ENCODE results near the gene ARHGAP22. TPM values are rescaled to one million over a fixed set of nuclear protein-coding genes. Genes with fewer than 3 reads are reported as not detected.

Gene ARHGAP22
- 10 to 100 TPM in 2 of 4 donors, 1 to 10 TPM in 2; 3.2 to 24.0 (median 9.9) TPM for total RNA-seq

GRCh38 chr10:48604991-48605508 is at the start of gene ARHGAP22:
Gene ARHGAP22 (minus strand): TSS chr10:48605073. CDS start chr10:48604796, 277 bp downstream.
- DNase-seq (ENCODE audit: low spot score) (peak; percentile 37), ATAC-seq (ENCODE audit: low FRiP score) (peak; percentile 82)
- no peak for TF ChIP-seq CTCF (IDR thresholded peaks at IDR 0.05)

- TF ChIP-seq CTCF (IDR thresholded peaks at IDR 0.05) = no peak
- no peak for ATAC-seq (ENCODE audit: low FRiP score)
Measured at GRCh38 chr10:48653944-48654698, 49.2 kb upstream of the ARHGAP22 start.

GRCh38 chr10:48653347-48653746 is 48.5 kb upstream of the ARHGAP22 start:
- no peak for ATAC-seq (ENCODE audit: low FRiP score)

More at GRCh38 chr10:48653944-48654698, 49.2 kb upstream of the ARHGAP22 start:
- no peak for DNase-seq (ENCODE audit: low spot score)

GRCh38 chr10:48652344-48652743 is 47.5 kb upstream of the ARHGAP22 start:
- DNase-seq (ENCODE audit: low spot score) = no peak
- no peak for ATAC-seq (ENCODE audit: low FRiP score)
- TF ChIP-seq CTCF (IDR thresholded peaks at IDR 0.05) = no peak

More at GRCh38 chr10:48653347-48653746, 48.5 kb upstream of the ARHGAP22 start:
- no peak for DNase-seq (ENCODE audit: low spot score)
- no peak for TF ChIP-seq CTCF (IDR thresholded peaks at IDR 0.05)

- no peak for TF ChIP-seq CTCF (IDR thresholded peaks at IDR 0.05)
- ATAC-seq (ENCODE audit: low FRiP score) (no peak), DNase-seq (ENCODE audit: low spot score) (no peak)
Measured at GRCh38 chr10:48651839-48652238, 47.0 kb upstream of the ARHGAP22 start.

- no peak for TF ChIP-seq CTCF (IDR thresholded peaks at IDR 0.05)
- DNase-seq (ENCODE audit: low spot score) (no peak), ATAC-seq (ENCODE audit: low FRiP score) (no peak)
Measured at GRCh38 chr10:48651293-48651692, 46.4 kb upstream of the ARHGAP22 start.

Data from omental fat pad (tissue), 4 donors.